MCF 10A (cell line): ENCODE data around the gene MARCHF9. TPM values are rescaled to one million over a fixed set of nuclear protein-coding genes. Genes with fewer than 3 reads are reported as not detected.

Experiments used
- Bru-seq: library from RNA; stranded (reverse); fragments of 400-500 nt; gene quantifications from one replicate; lab custom pipeline; 2021; lab: Mats Ljungman, UMichigan
- BruChase-seq, 2 experiments: library from RNA; stranded (reverse); fragments of 400-500 nt; gene quantifications; one replicate each; lab custom pipeline; 2021; lab: Mats Ljungman, UMichigan
- BruUV-seq: library from RNA; stranded (reverse); fragments of 400-500 nt; replicated peaks from 2 replicates; lab custom pipeline; 2021; lab: Mats Ljungman, UMichigan
- CTCF ChIA-PET: fragments of 300-600 bp; sonication (Branson Sonifier 250); formaldehyde crosslinking; extraction: SDS; loops from one replicate; lab custom pipeline; 2021; ENCODE audit warnings: antibody characterized with exemption, inconsistent platforms; lab: Yijun Ruan, JAX
- POLR2A ChIA-PET: fragments of 300-600, 350-650 bp; sonication (Branson Sonifier 250); formaldehyde crosslinking; extraction: SDS; loops from one replicate; lab custom pipeline; 2020; ENCODE audit warnings: antibody characterized with exemption, inconsistent platforms; lab: Yijun Ruan, JAX
- DNase-seq: peaks from one replicate; pipeline ENCODE4 v3.0.0-alpha.2; 2018; ENCODE audit not compliant: unreplicated experiment
- H3K27ac Mint-ChIP-seq: one replicate; pipeline ENCODE4 v1.8.0; 2022; ENCODE audit warnings: mild to moderate bottlenecking, low read depth, mixed read lengths; ENCODE audit not compliant: unreplicated experiment
- H3K27me3 Mint-ChIP-seq: one replicate; pipeline ENCODE4 v1.8.0; 2022; ENCODE audit warnings: mixed read lengths; ENCODE audit not compliant: insufficient read depth, unreplicated experiment
- H3K36me3 Mint-ChIP-seq: one replicate; pipeline ENCODE4 v1.8.0; 2022; ENCODE audit warnings: mild to moderate bottlenecking, moderate library complexity, mixed read lengths; ENCODE audit not compliant: insufficient read depth, unreplicated experiment
- H3K4me1 Mint-ChIP-seq: one replicate; pipeline ENCODE4 v1.8.0; 2022; ENCODE audit warnings: mixed read lengths; ENCODE audit not compliant: insufficient read depth, unreplicated experiment
- H3K4me3 Mint-ChIP-seq: one replicate; pipeline ENCODE4 v1.8.0; 2022; ENCODE audit warnings: mild to moderate bottlenecking, moderate library complexity, mixed read lengths; ENCODE audit not compliant: unreplicated experiment
- H3K9me3 Mint-ChIP-seq: one replicate; pipeline ENCODE4 v1.8.0; 2022; ENCODE audit warnings: mixed read lengths; ENCODE audit not compliant: unreplicated experiment
- intact Hi-C: fragments of 100-400 bp; cut with micrococcal nuclease; formaldehyde crosslinking; loops from 2 replicates; pipeline ENCODE4 v1.14.1; 2022
- long read RNA-seq: library from polyadenylated mRNA; stranded (forward); transcript quantifications from one replicate; pipeline ENCODE4 v2.0.0, GENCODE V29; 2022
- total RNA-seq: library from RNA; stranded (reverse); gene quantifications from 2 replicates; pipeline ENCODE4 v1.2.3, GENCODE V29; 2022
- TF ChIP-seq, protein P1 (sequence below): fragments of 200-600 bp; IDR thresholded peaks from one replicate; pipeline ENCODE4 v1.8.0; 2022; ENCODE audit warnings: antibody characterized with exemption, mild to moderate bottlenecking; ENCODE audit not compliant: unreplicated experiment

Gene MARCHF9, protein sequence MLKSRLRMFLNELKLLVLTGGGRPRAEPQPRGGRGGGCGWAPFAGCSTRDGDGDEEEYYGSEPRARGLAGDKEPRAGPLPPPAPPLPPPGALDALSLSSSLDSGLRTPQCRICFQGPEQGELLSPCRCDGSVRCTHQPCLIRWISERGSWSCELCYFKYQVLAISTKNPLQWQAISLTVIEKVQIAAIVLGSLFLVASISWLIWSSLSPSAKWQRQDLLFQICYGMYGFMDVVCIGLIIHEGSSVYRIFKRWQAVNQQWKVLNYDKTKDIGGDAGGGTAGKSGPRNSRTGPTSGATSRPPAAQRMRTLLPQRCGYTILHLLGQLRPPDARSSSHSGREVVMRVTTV
- total RNA-seq (8.7 and 12.5 TPM in 2 replicates), Bru-seq, nascent RNA (percentile 45 among the genes with signal in this experiment), BruChase-seq, experiment 1, labeled RNA remaining after a 6-hour chase (percentile 62 among the genes with signal in this experiment), BruChase-seq, experiment 2, labeled RNA remaining after a 2-hour chase (percentile 60 among the genes with signal in this experiment)
- long read RNA-seq, partial matches to known transcripts: 1 of 2 reads
- long read RNA-seq, other reads (novel, unspliced or antisense): 1 of 2 reads

DNA sequence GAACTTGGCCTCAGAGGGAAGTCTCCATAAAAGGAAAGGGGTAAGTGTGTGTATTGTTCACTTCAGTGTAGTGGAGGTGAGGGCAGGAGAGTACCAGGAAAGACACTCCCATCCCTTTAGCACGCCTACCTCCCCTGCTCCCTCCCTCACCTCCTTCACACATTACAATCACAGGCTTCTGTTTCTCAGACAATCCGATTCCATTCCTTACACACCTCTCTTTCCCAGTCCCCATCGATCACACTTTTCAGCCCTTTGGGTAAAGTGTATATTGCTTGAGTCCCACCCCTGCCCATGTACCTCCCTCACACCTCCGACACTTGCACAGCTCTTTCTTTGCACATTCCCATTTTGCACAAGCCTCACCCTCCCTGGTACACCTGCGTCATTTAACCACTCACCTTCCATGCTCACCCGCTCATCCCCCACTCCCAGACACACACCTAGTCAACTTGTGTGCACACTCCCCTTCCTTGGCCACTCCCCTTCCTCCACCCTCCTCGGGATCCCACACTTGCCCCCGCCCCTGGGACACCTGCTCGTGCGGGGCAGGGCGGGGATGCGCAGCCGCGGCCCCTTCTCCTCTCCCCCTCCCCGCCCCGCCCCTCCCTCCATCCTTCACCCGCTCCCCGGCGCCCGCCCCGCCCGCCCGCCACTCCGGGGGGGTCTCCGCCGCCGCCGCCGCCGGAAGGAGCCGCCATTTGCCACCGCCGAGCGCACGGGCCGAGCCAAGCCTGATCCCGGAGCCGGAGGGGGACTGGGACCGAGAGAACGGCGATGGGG lies at the start of gene MARCHF9:
TSS of gene MARCHF9 (plus strand) at position 693 of the 783 bp plus-strand sequence. CDS start 426 bp downstream, outside the sequence.
- Mint-ChIP-seq H3K4me1 (peaks cover 40% of the 10 kb centered on the region), H3K27me3 (no peaks in the 10 kb centered on the region), H3K4me3 (peak within 1 kb of the TSS; percentile 73), H3K9me3 (no peaks in the 10 kb centered on the region), H3K27ac (no peak within 1 kb of the TSS), H3K36me3 (peaks cover 33% of the 10 kb centered on the region)
- CTCF ChIA-PET: interaction anchor here (1.2 kb wide), 1 partner anchor 10 kb away, joined by 5 read pairs; no protein-coding TSS in a partner anchor
- POLR2A ChIA-PET: interaction anchor here (0.9 to 4.1 kb wide), 4 partner anchors 9 to 19 kb away, joined by 3 to 26 read pairs (median 12); partner anchors contain the start of genes CYP27B1, EEF1AKMT3, METTL1 and TSPAN31
- BruUV-seq: no TSS peak
- TF ChIP-seq, protein P1, sequence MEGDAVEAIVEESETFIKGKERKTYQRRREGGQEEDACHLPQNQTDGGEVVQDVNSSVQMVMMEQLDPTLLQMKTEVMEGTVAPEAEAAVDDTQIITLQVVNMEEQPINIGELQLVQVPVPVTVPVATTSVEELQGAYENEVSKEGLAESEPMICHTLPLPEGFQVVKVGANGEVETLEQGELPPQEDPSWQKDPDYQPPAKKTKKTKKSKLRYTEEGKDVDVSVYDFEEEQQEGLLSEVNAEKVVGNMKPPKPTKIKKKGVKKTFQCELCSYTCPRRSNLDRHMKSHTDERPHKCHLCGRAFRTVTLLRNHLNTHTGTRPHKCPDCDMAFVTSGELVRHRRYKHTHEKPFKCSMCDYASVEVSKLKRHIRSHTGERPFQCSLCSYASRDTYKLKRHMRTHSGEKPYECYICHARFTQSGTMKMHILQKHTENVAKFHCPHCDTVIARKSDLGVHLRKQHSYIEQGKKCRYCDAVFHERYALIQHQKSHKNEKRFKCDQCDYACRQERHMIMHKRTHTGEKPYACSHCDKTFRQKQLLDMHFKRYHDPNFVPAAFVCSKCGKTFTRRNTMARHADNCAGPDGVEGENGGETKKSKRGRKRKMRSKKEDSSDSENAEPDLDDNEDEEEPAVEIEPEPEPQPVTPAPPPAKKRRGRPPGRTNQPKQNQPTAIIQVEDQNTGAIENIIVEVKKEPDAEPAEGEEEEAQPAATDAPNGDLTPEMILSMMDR: no peak
- intact Hi-C loops: no loop called here
- DNase-seq: peak; percentile 71

DNA sequence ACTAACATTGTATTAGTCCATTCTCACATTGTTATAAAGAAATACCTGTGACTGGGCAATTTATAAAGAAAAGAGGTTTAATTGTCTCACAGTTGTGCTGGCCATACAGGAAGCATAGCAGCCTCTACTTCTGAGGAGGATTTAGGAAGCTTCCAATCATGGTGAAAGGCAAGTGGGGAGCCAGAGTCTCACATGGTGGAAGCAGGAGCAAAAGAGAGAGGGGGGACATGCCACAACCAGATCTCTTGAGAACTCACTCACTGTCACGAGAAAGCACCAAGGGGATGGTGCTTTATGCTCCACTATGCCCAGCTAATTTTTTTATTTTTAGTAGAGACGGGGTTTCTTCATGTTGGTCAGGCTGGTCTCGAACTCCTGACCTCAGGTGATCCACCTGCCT lies 47.7 kb upstream of the MARCHF9 start:
- CTCF ChIA-PET: interaction anchor here (0.6 to 0.8 kb wide), 4 partner anchors 13 to 198 kb away, joined by 3 to 5 read pairs (median 4); no protein-coding TSS in a partner anchor
- intact Hi-C loops: no loop called here
- no peak for DNase-seq
- Mint-ChIP-seq H3K36me3 (peaks cover 46% of the 10 kb centered on the region), H3K27ac (no peak overlapping the region), H3K4me1 (no peaks in the 10 kb centered on the region), H3K9me3 (no peaks in the 10 kb centered on the region), H3K4me3 (no peak overlapping the region), H3K27me3 (no peaks in the 10 kb centered on the region)
- POLR2A ChIA-PET: interaction anchor here (0.6 to 1.4 kb wide), 3 partner anchors 13 to 141 kb away, joined by 3 to 6 read pairs (median 5); partner anchors contain the start of gene OS9
- TF ChIP-seq, protein P1: no peak
- BruUV-seq: no TSS peak

DNA sequence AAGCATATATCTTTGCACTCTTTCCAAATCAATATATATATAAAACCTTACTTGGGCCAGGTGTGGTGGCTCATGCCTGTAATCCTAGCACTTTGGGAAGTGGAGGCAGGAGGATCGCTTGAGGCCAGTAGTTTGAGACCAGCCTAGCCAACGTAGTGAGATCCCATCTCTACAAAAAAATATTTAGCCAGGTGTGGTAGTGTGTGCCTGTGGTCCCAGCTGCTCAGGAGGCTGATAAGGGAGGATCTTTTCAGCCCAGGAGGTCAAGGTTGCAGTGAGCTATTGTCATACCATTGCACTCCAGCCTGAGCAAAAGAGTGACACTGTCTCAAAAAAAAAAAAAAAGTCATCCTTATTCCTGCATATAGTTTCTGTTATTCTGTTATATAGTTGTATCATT lies 46.6 kb upstream of the MARCHF9 start:
- H3K4me3 Mint-ChIP-seq: no peak overlapping the region
- H3K36me3 Mint-ChIP-seq: peaks cover 36% of the 10 kb centered on the region
- no peak for DNase-seq
- POLR2A ChIA-PET: interaction anchor here (1.4 kb wide), 1 partner anchor 51 kb away, joined by 3 read pairs; no protein-coding TSS in a partner anchor
- no peak overlapping the region for H3K27ac Mint-ChIP-seq
- no peaks in the 10 kb centered on the region for H3K4me1 Mint-ChIP-seq
- H3K27me3 Mint-ChIP-seq: no peaks in the 10 kb centered on the region
- no peaks in the 10 kb centered on the region for H3K9me3 Mint-ChIP-seq
- intact Hi-C loops: no loop called here
- no TSS peak for BruUV-seq
- CTCF ChIA-PET: interaction anchor here (0.6 to 0.8 kb wide), 6 partner anchors 14 to 1549 kb away, joined by 3 to 6 read pairs (median 4); no protein-coding TSS in a partner anchor
- TF ChIP-seq, protein P1: no peak
